H9 (cell line): ENCODE results near the gene GABRR2. TPM values are rescaled to one million over a fixed set of nuclear protein-coding genes. Genes with fewer than 3 reads are reported as not detected.

ENCODE experiments used
- DNase-seq: peaks from one replicate; pipeline ENCODE4 v3.0.0-alpha.2; 2017
- H2AFZ ChIP-seq: one replicate; pipeline ENCODE4 v1.6.1; 2013; ENCODE audit warnings: mild to moderate bottlenecking, low read length, control low read depth, moderate library complexity
- H2AK5ac ChIP-seq: 2 replicates; pipeline ENCODE4 v1.6.1; 2013; ENCODE audit warnings: low read length, control low read depth, mixed read lengths; ENCODE audit not compliant: insufficient read length
- H2BK120ac ChIP-seq: one replicate; pipeline ENCODE4 v1.6.1; 2013; ENCODE audit warnings: low read depth, mild to moderate bottlenecking, low read length, control low read depth, inconsistent platforms; ENCODE audit not compliant: poor library complexity, severe bottlenecking
- H2BK12ac ChIP-seq: 2 replicates; pipeline ENCODE4 v1.6.1; 2013; ENCODE audit warnings: low read length, control low read depth, mixed read lengths, low read depth; ENCODE audit not compliant: insufficient read length
- H2BK15ac ChIP-seq: 2 replicates; pipeline ENCODE4 v1.6.1; 2013; ENCODE audit warnings: low read depth, low read length, control low read depth
- H2BK20ac ChIP-seq: one replicate; pipeline ENCODE4 v1.6.1; 2013; ENCODE audit warnings: low read depth, mild to moderate bottlenecking, low read length, control low read depth, inconsistent platforms; ENCODE audit not compliant: poor library complexity, severe bottlenecking
- H2BK5ac ChIP-seq: 2 replicates; pipeline ENCODE4 v1.6.1; 2013; ENCODE audit warnings: low read length, control low read depth, mixed read lengths; ENCODE audit not compliant: insufficient read length
- H3K14ac ChIP-seq: 2 replicates; pipeline ENCODE4 v1.6.1; 2013; ENCODE audit warnings: low read length, control low read depth; ENCODE audit not compliant: insufficient read depth
- H3K18ac ChIP-seq: 2 replicates; pipeline ENCODE4 v1.6.1; 2013; ENCODE audit warnings: low read depth, mild to moderate bottlenecking, mixed read lengths, low read length, control low read depth; ENCODE audit not compliant: insufficient read length
- H3K23ac ChIP-seq: 2 replicates; pipeline ENCODE4 v1.6.1; 2013; ENCODE audit warnings: low read length, control low read depth, mixed read lengths, low read depth; ENCODE audit not compliant: insufficient read length
- H3K23me2 ChIP-seq: 2 replicates; pipeline ENCODE4 v1.6.1; 2013; ENCODE audit warnings: low read depth, mild to moderate bottlenecking, mixed read lengths, low read length, control low read depth; ENCODE audit not compliant: insufficient read length, poor library complexity, severe bottlenecking
- H3K27ac ChIP-seq: 2 replicates; pipeline ENCODE4 v1.5.1; 2013; ENCODE audit warnings: low read length, control low read depth, mixed read lengths, low read depth; ENCODE audit not compliant: insufficient read length
- H3K27me3 ChIP-seq: 2 replicates; pipeline ENCODE4 v1.6.1; 2013; ENCODE audit warnings: low read length, control low read depth, inconsistent platforms; ENCODE audit not compliant: insufficient read depth
- H3K4ac ChIP-seq: 2 replicates; pipeline ENCODE4 v1.6.1; 2013; ENCODE audit warnings: low read depth, mild to moderate bottlenecking, control low read depth, inconsistent platforms, low read length, moderate library complexity
- H3K4me1 ChIP-seq: 2 replicates; pipeline ENCODE4 v1.6.1; 2013; ENCODE audit warnings: low read length, control low read depth, inconsistent platforms; ENCODE audit not compliant: insufficient read depth
- H3K4me2 ChIP-seq: 2 replicates; pipeline ENCODE4 v1.6.1; 2013; ENCODE audit warnings: low read length, control low read depth, mixed read lengths; ENCODE audit not compliant: insufficient read length, insufficient read depth
- H3K56ac ChIP-seq: 2 replicates; pipeline ENCODE4 v1.6.1; 2013; ENCODE audit warnings: low read depth, mild to moderate bottlenecking, mixed read lengths, low read length, control low read depth; ENCODE audit not compliant: insufficient read length
- H3K79me1 ChIP-seq: 2 replicates; pipeline ENCODE4 v1.6.1; 2013; ENCODE audit warnings: low read depth, mild to moderate bottlenecking, moderate library complexity, low read length, control low read depth, inconsistent platforms; ENCODE audit not compliant: insufficient read depth, poor library complexity, severe bottlenecking
- H3K79me2 ChIP-seq: 2 replicates; pipeline ENCODE4 v1.6.1; 2013; ENCODE audit warnings: low read length, control low read depth, inconsistent platforms; ENCODE audit not compliant: insufficient read depth
- H3K9ac ChIP-seq: 2 replicates; pipeline ENCODE4 v1.6.1; 2013; ENCODE audit warnings: low read length, control low read depth, mixed read lengths; ENCODE audit not compliant: insufficient read length; ENCODE audit errors: extremely low read depth
- H3K9me3 ChIP-seq: one replicate; pipeline ENCODE4 v1.6.1; 2013; ENCODE audit warnings: low read depth, low read length, inconsistent platforms; ENCODE audit not compliant: control insufficient read depth
- H3T11ph ChIP-seq: one replicate; pipeline ENCODE4 v1.6.1; 2013; ENCODE audit warnings: mild to moderate bottlenecking, low read length, control low read depth, inconsistent platforms
- H4K20me1 ChIP-seq: one replicate; pipeline ENCODE4 v1.6.1; 2013; ENCODE audit not compliant: control insufficient read depth, insufficient read length, insufficient read depth
- H4K5ac ChIP-seq: 2 replicates; pipeline ENCODE4 v1.6.1; 2013; ENCODE audit warnings: low read depth, mild to moderate bottlenecking, mixed read lengths, low read length, control low read depth; ENCODE audit not compliant: insufficient read length
- H4K8ac ChIP-seq: replicated peaks from 2 replicates; pipeline ENCODE4 v1.6.1; 2013; ENCODE audit warnings: low read length, control low read depth, mixed read lengths, low read depth; ENCODE audit not compliant: insufficient read length
- H4K91ac ChIP-seq: 2 replicates; pipeline ENCODE4 v1.6.1; 2013; ENCODE audit warnings: low read depth, mild to moderate bottlenecking, moderate library complexity, mixed read lengths, low read length, control low read depth; ENCODE audit not compliant: insufficient read length
- H3K27ac Mint-ChIP-seq, 3 experiments: 2 replicates in 2 of 3; 3 replicates in 1 of 3; pipeline ENCODE4 v1.8.0; 2020 to 2021; ENCODE audit warnings: mixed read lengths in 3 of 3, mild to moderate bottlenecking in 1 of 3, moderate library complexity in 1 of 3
- H3K27me3 Mint-ChIP-seq: 2 replicates; pipeline ENCODE4 v1.8.0; 2021; ENCODE audit warnings: low read depth, mild to moderate bottlenecking, moderate library complexity, mixed read lengths
- H3K36me3 Mint-ChIP-seq, 3 experiments: 2 replicates in 2 of 3; 3 replicates in 1 of 3; pipeline ENCODE4 v1.8.0; 2020 to 2021; ENCODE audit warnings: low read depth in 3 of 3, mixed read lengths in 3 of 3; ENCODE audit not compliant: insufficient read depth in 1 of 3
- H3K4me1 Mint-ChIP-seq, 2 experiments: 2 replicates each; pipeline ENCODE4 v1.8.0; 2020; ENCODE audit warnings: mixed read lengths in 2 of 2
- H3K4me3 Mint-ChIP-seq, 2 experiments: 2 replicates in 1 of 2; 3 replicates in 1 of 2; pipeline ENCODE4 v1.8.0; 2020 to 2021; ENCODE audit warnings: mild to moderate bottlenecking in 2 of 2, mixed read lengths in 2 of 2, moderate library complexity in 1 of 2
- H3K9me3 Mint-ChIP-seq, 2 experiments: 2 replicates in 1 of 2; 3 replicates in 1 of 2; pipeline ENCODE4 v1.8.0; 2020; ENCODE audit warnings: mild to moderate bottlenecking in 2 of 2, mixed read lengths in 2 of 2, moderate library complexity in 1 of 2
- CTCF ChIP-seq: fragments of 200-600 bp; sonication (generic); conservative IDR thresholded peaks from 3 replicates; pipeline ENCODE4 v1.8.0; 2021; ENCODE audit warnings: antibody characterized with exemption, mild to moderate bottlenecking
- WGBS: extraction: QIAGEN DNeasy Blood & Tissue Kit; methylation state at CpG from one replicate; pipeline ENCODE4 v1.1.7; 2013; ENCODE audit warnings: missing lambda C conversion rate, low lambda C conversion rate, mixed read lengths; ENCODE audit not compliant: insufficient read length; ENCODE audit errors: extremely low coverage; 5-methylcytosine and 5-hydroxymethylcytosine counted together
- total RNA-seq: library from RNA; stranded (reverse); gene quantifications from 2 replicates; pipeline ENCODE4 v1.2.1, GENCODE V29; 2021

The GABRR2 gene
- total RNA-seq, 1 experiment from 2014 or later: not detected

GRCh38 chr6:89284963-89285735, 29.9 kb downstream of the GABRR2 start:
- H3K23me2 ChIP-seq: no peaks in the 10 kb centered on the region
- no peak overlapping the region for H2BK15ac ChIP-seq
- peak overlapping the region in 1 of 3 experiments; percentile 21; a peak in 2 of 7 replicates for H3K27ac Mint-ChIP-seq
- H2BK20ac ChIP-seq: no peak overlapping the region
- peaks cover 18 to 24% of the 10 kb centered on the region in 2 experiments for H3K4me1 Mint-ChIP-seq
- no peak overlapping the region for H2BK12ac ChIP-seq
- H3K56ac ChIP-seq: no peak overlapping the region
- H3K14ac ChIP-seq: no peak overlapping the region
- H2AK5ac ChIP-seq: no peak overlapping the region
- no CpG with 5 or more reads among the region's 15 CpGs for WGBS
- no peak overlapping the region for H4K91ac ChIP-seq
- H2BK5ac ChIP-seq: no peak overlapping the region
- H3K27me3 ChIP-seq: no peaks in the 10 kb centered on the region; the same call in 1 of the 2 replicates
- no peak overlapping the region for H3K4me2 ChIP-seq
- no peak overlapping the region for H3K9ac ChIP-seq
- TF ChIP-seq CTCF: no peak
- no peak overlapping the region for H3K27ac ChIP-seq
- no peak for DNase-seq
- H3K9me3 ChIP-seq: no peaks in the 10 kb centered on the region
- no peak overlapping the region for H2AFZ ChIP-seq
- H3K9me3 Mint-ChIP-seq: no peaks in the 10 kb centered on the region; a peak in 1 of 5 replicates
- no peak overlapping the region for H3K23ac ChIP-seq
- no peak overlapping the region for H3K4ac ChIP-seq
- H3K36me3 Mint-ChIP-seq: no peaks in the 10 kb centered on the region; a peak in 1 of 7 replicates
- no peaks in the 10 kb centered on the region for H3K79me1 ChIP-seq
- no peak overlapping the region for H3K4me3 Mint-ChIP-seq
- no peak overlapping the region for H2BK120ac ChIP-seq
- no peak overlapping the region for H3T11ph ChIP-seq
- H3K27me3 Mint-ChIP-seq: no peaks in the 10 kb centered on the region; the same call in 1 of the 2 replicates
- H4K8ac ChIP-seq: no peak overlapping the region
- no peak overlapping the region for H4K5ac ChIP-seq
- no peak overlapping the region for H3K18ac ChIP-seq
- no peaks in the 10 kb centered on the region for H4K20me1 ChIP-seq
- H3K79me2 ChIP-seq: no peaks in the 10 kb centered on the region
- no peaks in the 10 kb centered on the region for H3K4me1 ChIP-seq
